ENCODE measurements around the gene REEP2. TPM values are rescaled to one million over a fixed set of nuclear protein-coding genes. Genes with fewer than 3 reads are reported as not detected.
"Not testable (repeated sequence)": the region's sequence is repeated elsewhere in the genome, so short reads cannot be mapped to it uniquely, and the experiment has no call there.

The REEP2 gene
- total RNA-seq, 1 donor from 2014 or later: 10.8 TPM

DNA sequence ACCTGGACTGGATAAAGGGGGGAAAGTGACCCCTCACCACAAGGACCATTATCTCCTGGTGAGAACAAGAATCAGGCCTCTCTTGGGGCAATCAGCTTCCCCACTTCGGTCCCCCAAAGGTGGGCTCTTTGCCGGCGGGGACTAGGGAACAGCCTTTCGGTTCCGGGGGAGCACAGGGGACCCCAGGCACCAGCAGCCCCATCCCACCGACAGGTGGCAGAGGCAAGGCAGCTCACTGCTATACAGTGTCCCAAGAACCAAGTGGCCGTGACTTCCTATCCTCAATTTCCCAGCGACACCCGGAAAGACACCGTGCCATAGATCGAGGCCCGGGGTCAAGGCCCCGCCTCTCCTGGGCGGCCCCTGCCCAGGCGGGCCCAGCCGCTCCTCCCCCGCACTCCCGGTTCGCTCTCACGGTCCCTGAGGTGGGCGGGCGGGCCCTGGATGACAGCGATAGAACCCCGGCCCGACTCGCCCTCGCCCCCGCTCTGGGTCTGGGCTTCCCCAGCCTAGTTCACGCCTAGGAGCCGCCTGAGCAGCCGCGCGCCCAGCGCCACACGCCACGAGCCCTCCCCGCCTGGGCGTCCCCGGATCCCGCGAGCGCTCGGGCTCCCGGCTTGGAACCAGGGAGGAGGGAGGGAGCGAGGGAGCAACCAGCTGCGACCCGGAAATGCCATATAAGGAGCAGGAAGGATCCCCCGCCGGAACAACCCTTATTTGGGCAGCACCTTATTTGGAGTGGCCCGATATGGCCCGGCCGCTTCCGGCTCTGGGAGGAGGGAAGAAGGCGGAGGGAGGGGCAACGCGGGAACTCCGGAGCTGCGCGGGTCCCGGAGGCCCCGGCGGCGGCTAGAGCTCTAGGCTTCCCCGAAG lies 25.8 kb downstream of the REEP2 start:
- DNase-seq (ENCODE audit: low spot score): peak; percentile 97
- intact Hi-C loops (cut with DNase I): loop anchor here (1.0 kb wide), 3 partner anchors 28 to 111 kb away; partner anchors contain the start of genes ETF1 and HSPA9

- DNase-seq (ENCODE audit: low spot score): peak; percentile 97
- intact Hi-C loops (cut with DNase I): no loop called here
Measured at GRCh38 chr5:138465261-138466124, 26.6 kb downstream of the REEP2 start, which contains the start of gene EGR1. TSS of gene EGR1 (plus strand) at chr5:138465479. CDS start at chr5:138465762, 283 bp downstream.

DNA sequence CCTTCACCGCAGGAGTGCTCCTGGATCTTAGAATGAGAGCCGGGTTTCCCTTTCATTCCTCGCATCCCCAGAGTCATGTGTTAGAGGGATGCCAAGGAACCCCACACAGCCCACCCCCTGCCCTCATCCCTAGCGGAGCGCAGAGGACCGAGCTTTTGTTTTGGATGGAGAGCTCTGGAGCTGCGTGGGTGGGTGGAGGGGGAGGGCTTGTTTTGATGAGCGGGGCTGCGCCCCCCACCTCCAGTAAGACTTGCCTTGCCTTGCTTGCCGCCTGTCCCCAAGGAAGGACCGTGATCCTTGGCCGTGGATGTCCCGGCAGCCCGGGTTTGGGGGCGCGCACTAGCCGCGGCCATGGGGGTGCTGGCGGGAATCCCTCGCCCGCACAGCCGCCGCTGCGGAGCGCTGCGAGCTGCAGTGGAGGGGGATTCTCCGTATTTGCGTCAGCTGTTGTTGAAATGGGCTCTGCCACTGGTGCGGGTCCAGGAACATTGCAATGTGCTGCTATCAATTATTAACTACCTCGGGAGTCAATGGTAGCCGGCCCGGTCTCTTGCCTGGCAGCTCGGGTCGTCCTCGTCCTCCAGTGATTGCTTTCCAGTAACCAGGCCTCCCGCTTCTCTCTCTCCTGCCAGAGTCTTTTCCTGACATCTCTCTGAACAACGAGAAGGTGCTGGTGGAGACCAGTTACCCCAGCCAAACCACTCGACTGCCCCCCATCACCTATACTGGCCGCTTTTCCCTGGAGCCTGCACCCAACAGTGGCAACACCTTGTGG lies 27.5 kb downstream of the REEP2 start:
- no peak for DNase-seq (ENCODE audit: low spot score)
- intact Hi-C loops (cut with DNase I): no loop called here

GRCh38 chr5:138466900-138467710 lies 28.2 kb downstream of the REEP2 start:
- DNase-seq (ENCODE audit: low spot score): no peak
- intact Hi-C loops (cut with DNase I): no loop called here

- intact Hi-C loops (cut with DNase I): no loop called here
- DNase-seq (ENCODE audit: low spot score): no peak
Measured at GRCh38 chr5:138467711-138468132, 28.9 kb downstream of the REEP2 start.

DNA sequence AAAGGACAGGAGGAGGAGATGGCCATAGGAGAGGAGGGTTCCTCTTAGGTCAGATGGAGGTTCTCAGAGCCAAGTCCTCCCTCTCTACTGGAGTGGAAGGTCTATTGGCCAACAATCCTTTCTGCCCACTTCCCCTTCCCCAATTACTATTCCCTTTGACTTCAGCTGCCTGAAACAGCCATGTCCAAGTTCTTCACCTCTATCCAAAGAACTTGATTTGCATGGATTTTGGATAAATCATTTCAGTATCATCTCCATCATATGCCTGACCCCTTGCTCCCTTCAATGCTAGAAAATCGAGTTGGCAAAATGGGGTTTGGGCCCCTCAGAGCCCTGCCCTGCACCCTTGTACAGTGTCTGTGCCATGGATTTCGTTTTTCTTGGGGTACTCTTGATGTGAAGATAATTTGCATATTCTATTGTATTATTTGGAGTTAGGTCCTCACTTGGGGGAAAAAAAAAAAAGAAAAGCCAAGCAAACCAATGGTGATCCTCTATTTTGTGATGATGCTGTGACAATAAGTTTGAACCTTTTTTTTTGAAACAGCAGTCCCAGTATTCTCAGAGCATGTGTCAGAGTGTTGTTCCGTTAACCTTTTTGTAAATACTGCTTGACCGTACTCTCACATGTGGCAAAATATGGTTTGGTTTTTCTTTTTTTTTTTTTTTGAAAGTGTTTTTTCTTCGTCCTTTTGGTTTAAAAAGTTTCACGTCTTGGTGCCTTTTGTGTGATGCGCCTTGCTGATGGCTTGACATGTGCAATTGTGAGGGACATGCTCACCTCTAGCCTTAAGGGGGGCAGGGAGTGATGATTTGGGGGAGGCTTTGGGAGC lies 29.5 kb downstream of the REEP2 start:
- intact Hi-C loops (cut with DNase I): no loop called here
- no peak for DNase-seq (ENCODE audit: low spot score)

- intact Hi-C loops (cut with DNase I): no loop called here
- no peak for DNase-seq (ENCODE audit: low spot score)
Measured at GRCh38 chr5:138468966-138469539, 30.2 kb downstream of the REEP2 start.

DNA sequence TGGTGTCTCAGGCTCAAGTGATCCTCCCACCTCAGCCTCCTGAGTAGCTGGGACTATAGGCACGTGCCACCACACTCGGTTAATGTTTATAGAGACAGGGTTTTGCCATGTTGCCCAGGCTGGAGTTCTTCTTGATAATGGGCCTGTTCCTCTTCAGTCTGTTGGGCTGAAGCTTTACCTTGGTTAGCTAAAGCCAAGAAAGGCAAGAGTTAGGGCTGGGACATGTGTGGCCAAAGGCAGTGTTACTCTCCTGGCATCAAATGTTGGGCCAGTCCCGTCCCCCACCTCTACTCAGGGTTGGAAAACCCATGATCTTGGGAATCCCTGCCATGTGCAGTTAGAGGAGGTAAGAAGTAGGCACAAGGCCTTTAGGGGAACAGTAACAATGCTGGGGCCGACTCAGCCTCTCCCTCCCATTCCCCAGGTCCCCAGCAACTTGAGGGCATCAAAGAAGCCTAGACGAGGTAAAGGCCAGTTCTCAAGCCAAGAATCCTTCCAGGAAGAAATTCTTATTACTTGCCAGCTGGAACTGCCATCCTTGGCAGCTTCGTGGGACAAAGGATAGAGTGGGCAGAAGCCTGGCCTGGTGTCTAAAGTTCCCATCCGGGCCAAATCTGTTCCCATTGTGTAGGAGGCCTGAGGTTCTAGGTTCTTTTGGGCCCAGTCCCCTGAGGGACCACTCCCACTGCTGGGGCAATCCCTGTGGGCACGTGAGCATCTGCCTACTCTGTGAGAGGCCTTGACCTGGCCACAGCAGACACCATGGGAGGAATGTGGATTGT lies 30.9 kb downstream of the REEP2 start:
- no peak for DNase-seq (ENCODE audit: low spot score)
- intact Hi-C loops (cut with DNase I): no loop called here

GRCh38 chr5:138470322-138471051 lies 31.6 kb downstream of the REEP2 start:
- DNase-seq (ENCODE audit: low spot score): no peak
- intact Hi-C loops (cut with DNase I): no loop called here

- intact Hi-C loops (cut with DNase I): no loop called here
Measured at GRCh38 chr5:138471052-138471361, 32.1 kb downstream of the REEP2 start.

DNA sequence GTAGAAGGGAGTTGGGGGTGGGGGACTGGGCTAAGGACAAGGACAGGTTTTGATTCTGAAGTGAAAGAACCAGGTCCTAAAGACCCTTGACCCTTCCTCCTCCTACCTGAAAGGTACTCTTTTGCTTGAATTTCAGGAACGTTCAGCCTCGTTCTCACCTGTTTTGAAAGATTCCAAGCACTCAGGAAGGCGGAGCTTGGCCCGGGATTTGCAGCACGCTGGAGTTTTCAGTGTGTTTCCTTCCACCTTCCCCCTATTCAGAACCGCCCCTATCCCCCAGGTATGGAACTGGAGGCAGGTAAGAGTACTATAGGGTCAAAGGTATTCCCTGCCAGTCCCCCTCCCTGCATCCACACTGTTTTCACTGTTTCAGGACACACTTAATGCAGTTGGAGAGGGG lies 33.5 kb downstream of the REEP2 start:
- intact Hi-C loops (cut with DNase I): no loop called here
- no peak for DNase-seq (ENCODE audit: low spot score)

More at GRCh38 chr5:138471052-138471361, 32.1 kb downstream of the REEP2 start:
- no peak for DNase-seq (ENCODE audit: low spot score)

DNA sequence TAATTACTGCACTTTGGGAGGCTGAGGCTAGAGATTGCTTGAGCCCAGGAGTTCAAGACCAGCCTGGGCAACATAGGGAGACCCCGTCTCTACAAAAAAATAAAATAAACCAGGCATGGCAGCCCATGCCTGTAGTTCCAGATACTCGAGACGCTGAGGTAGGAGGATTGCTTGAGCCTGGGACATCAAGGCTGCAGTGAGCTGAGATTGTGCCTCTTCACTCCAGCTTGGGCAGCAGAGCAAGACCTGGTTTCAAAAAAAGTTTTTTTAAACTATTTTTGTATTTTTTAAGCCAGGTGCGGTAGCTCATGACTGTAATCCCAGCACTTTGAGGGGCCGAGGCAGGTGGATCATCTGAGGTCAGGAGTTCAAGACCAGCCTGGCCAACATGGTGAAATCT lies 34.3 kb downstream of the REEP2 start:
- intact Hi-C loops (cut with DNase I); DNase-seq (ENCODE audit: low spot score): not testable (repeated sequence)

DNA sequence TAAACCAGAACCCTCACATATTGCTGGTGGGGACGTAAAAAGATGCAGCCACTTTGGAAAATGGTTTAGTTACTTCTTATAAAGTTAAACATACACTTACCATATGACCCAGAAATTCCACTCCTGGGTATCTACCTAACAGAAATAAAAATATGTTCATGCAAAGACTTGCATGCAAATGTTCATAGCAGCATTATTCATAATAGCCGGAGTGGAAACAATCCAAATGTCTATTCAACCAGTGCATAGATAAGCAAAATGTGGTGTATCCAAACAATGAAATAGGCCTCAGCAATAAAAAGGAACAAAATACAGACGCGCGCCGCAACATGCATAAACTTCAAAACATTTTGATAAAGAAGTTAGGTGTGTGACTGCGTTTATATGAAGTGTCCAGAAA lies 38.1 kb downstream of the REEP2 start:
- intact Hi-C loops (cut with DNase I): no loop called here
- DNase-seq (ENCODE audit: low spot score): no peak

- no peak for DNase-seq (ENCODE audit: low spot score)
- intact Hi-C loops (cut with DNase I): no loop called here
Measured at GRCh38 chr5:138482638-138483037, 43.8 kb downstream of the REEP2 start.

GRCh38 chr5:138488481-138488945 lies 49.7 kb downstream of the REEP2 start:
- intact Hi-C loops (cut with DNase I): no loop called here
- DNase-seq (ENCODE audit: low spot score): no peak

DNA sequence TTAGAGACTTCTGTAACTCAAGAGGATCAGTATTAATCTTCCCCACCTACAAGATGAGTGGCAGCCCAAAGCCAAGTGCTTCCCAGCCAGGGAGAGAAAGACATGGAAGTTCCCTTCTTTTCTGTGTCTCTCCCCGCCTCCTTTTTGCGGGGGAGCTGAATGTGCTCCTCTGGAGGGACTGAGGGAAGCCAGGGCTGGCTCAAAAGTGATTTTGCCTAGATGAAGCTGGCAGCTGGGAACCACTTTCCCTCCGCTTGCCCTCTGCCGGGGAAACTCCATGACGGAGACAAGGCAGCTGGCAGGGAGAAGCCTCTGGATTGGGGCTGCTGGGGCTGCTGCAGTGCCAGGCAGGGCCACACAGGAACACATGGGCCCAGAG lies 50.8 kb downstream of the REEP2 start:
- DNase-seq (ENCODE audit: low spot score): no peak
- intact Hi-C loops (cut with DNase I): loop anchor here (5.0 kb wide), 1 partner anchor 53 kb away; the partner anchor contains the start of gene ETF1
